ENCODE measurements around the gene CRIP2. TPM values are rescaled to one million over a fixed set of nuclear protein-coding genes. Genes with fewer than 3 reads are reported as not detected.

The CRIP2 gene
- total RNA-seq, 1 donor from 2014 or later = 13.2 TPM

DNA sequence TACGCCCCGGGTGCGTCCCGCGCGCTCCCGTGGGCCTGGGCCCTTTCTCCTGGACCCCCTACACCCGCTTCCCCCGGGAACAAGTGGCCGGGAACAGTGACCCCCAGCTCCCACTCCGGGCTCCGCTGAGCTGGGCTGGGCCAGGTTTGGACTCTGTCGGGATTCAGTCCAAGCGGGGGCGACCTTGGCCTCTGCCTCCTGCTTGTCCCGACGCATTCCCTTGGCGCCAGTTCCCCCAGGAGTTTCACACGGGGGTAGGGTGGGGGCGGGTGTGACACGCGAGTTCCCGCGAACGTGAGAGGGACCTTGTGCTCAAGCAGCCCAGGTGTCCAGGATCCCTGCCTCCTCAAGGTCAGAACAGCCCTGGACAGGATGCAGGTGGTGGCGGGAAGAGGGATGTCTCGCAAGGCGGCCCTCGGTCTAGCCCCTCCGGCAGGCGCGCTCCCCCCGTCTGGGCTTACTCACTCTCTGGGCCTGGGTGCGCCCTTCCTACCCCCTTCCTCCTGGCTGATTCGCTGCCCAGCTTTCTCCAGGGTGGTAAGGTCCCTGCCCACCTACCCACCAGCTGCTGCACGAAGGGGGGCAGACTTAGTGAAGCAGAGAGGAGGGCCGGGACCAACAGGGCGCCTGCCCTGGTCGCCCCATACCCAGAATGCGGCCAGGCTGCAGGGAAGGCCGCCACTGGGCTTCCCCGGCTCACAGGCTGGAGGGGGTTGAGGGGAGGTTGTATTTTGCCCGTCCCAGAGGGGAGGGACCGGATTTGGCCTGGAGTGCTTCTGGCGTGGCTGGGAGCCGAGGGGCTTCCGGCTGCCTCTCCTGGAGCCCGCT lies 862 bp downstream of the CRIP2 start:
- TF ChIP-seq CTCF (IDR thresholded peaks at IDR 0.05; ENCODE audit: insufficient read depth, low read length, severe bottlenecking) = no peak
- Histone ChIP-seq H3K4me3 (ENCODE audit: low read depth, low read length) (peak overlapping the region; percentile 68), H3K27me3 (ENCODE audit: control insufficient read depth, insufficient read depth, low read length) (no peaks in the 10 kb centered on the region), H3K36me3 (ENCODE audit: control insufficient read depth, insufficient read depth, low read length) (peaks cover 1% of the 10 kb centered on the region)
- peak; percentile 60 for DNase-seq (ENCODE audit: low read depth)
- no peak for FAIRE-seq

DNA sequence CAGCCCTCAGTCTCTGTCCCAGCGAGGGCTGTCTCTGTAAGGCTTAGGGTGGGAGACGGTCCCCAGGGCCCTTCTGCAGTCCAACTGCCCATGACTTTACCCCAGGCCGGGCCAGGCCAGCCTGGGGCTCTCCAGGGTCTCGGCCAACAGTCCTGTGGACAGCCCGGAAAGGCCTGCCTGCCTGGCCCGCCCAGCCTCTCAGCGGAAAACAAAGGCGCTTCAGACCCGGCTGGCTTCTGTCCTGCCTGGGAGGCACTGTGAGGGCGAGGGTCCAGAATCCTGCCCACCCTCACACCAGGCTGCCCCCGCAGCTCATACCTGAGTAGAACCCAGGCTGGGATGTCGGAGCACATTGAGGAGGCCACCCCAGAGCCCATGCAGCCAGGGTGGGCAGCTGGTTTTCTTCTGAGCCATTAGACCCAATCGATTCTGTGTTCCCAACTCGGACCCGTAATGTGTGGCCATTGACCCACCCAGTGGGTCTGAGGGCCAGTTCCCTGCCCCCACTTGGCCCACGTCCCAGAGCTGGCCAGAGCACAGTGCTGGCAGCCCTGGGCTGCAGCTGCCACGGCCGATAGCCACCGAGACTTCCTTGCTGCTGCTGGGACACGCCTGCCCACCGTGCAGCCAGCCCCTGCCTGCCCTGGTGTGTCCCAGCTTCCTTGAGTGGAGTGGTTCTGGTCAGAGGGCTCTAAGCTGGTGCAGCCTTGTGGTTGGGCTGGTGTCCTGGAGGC lies 1.6 kb downstream of the CRIP2 start:
- no peak for TF ChIP-seq CTCF (IDR thresholded peaks at IDR 0.05; ENCODE audit: insufficient read depth, low read length, severe bottlenecking)
- peaks cover 1% of the 10 kb centered on the region for H3K36me3 ChIP-seq (ENCODE audit: control insufficient read depth, insufficient read depth, low read length)
- no peaks in the 10 kb centered on the region for H3K27me3 ChIP-seq (ENCODE audit: control insufficient read depth, insufficient read depth, low read length)
- DNase-seq (ENCODE audit: low read depth) = no peak
- no peak for FAIRE-seq
- peak overlapping the region; percentile 68 for H3K4me3 ChIP-seq (ENCODE audit: low read depth, low read length)

GRCh38 chr14:105476831-105477659 lies 2.4 kb downstream of the CRIP2 start:
- Histone ChIP-seq H3K27me3 (ENCODE audit: control insufficient read depth, insufficient read depth, low read length) (no peaks in the 10 kb centered on the region), H3K4me3 (ENCODE audit: low read depth, low read length) (peak overlapping the region; percentile 68), H3K36me3 (ENCODE audit: control insufficient read depth, insufficient read depth, low read length) (peaks cover 1% of the 10 kb centered on the region)
- FAIRE-seq = no peak
- DNase-seq (ENCODE audit: low read depth) = no peak
- TF ChIP-seq CTCF (IDR thresholded peaks at IDR 0.05; ENCODE audit: insufficient read depth, low read length, severe bottlenecking) = no peak

DNA sequence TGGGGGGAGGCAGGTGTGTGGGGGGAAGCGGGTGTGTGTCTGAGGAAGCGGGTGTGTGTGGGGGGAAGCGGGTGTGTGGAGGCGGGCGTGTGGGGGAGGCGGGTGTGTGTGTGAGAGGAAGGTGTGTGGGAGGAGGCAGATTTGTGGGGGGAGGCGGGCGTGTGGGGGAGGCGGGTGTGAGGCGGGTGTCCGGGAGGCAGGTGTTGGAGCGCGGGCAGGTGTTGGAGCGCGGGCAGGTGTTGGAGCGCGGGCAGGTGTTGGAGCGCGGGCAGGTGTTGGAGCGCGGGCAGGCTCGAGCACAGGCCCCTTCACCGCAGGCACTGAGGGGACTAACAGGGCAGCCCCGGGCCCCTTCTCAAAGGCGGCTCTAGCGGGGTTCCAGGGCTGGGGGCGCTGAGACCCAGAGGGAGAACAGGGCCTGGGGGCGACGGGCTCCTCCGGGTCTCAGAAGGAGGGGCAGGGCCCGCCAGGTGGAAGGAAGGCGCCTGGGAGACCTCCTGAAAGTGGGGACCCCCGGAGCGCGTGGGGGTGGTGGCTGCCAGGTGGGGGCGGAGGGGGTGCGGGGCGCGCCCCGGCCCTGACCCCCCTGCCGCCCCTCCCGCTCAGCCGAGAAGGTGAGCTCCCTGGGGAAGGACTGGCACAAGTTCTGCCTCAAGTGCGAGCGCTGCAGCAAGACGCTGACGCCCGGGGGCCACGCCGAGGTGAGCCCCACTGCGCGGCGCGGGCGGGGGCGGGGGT lies 3.2 kb downstream of the CRIP2 start:
- FAIRE-seq (no peak), DNase-seq (ENCODE audit: low read depth) (no peak)
- no peak for TF ChIP-seq CTCF (IDR thresholded peaks at IDR 0.05; ENCODE audit: insufficient read depth, low read length, severe bottlenecking)
- no peak overlapping the region for H3K4me3 ChIP-seq (ENCODE audit: low read depth, low read length)
- no peaks in the 10 kb centered on the region for H3K27me3 ChIP-seq (ENCODE audit: control insufficient read depth, insufficient read depth, low read length)
- H3K36me3 ChIP-seq (ENCODE audit: control insufficient read depth, insufficient read depth, low read length) = peaks cover 1% of the 10 kb centered on the region

Data from bronchial epithelial cell (primary cell).